Epithelial cell of umbilical artery (primary cell): Measurements from ENCODE around the gene GLG1. TPM values are rescaled to one million over a fixed set of nuclear protein-coding genes. Genes with fewer than 3 reads are reported as not detected.

Source experiments
- total RNA-seq: library from RNA; depleted of rRNA; stranded (reverse); fragments of >200 nt; gene quantifications from 2 replicates; pipeline ENCODE4 v1.2.3, GENCODE V29; 2014

Gene GLG1
- total RNA-seq, result 82.5 and 112 TPM in 2 replicates

GRCh38 chr16:74606521-74607309 is at the start of gene GLG1:
Gene GLG1, minus strand, starts transcription at chr16:74607114. Its CDS starts 20 bp downstream, at chr16:74607094.

GRCh38 chr16:74420612-74421481 is 186.1 kb downstream of the GLG1 start, which contains the start of gene CLEC18B:
Gene CLEC18B, minus strand, starts transcription at chr16:74421478. Its CDS starts 208 bp downstream, at chr16:74421270.

Other genes with a start within 250 kb of the GLG1 start
- not detected in 2 replicates for gene NPIPB15, start 230.8 kb downstream of the GLG1 start, total RNA-seq
- gene CLEC18B, start 185.6 kb downstream of the GLG1 start, total RNA-seq, result under 0.01 TPM in 1 of 2 replicates, not detected in the other
- 18.8 and 29.2 TPM in 2 replicates for gene RFWD3, start 59.8 kb upstream of the GLG1 start, total RNA-seq
- gene MLKL, start 93.7 kb upstream of the GLG1 start, total RNA-seq, result 21.4 and 40.3 TPM in 2 replicates
- not detected in 2 replicates for gene FA2H, start 167.7 kb upstream of the GLG1 start, total RNA-seq